IMR-90 (cell line): Measurements from ENCODE around the gene CPN1. TPM values are rescaled to one million over a fixed set of nuclear protein-coding genes. Genes with fewer than 3 reads are reported as not detected.
"Not testable (repeated sequence)": the region's sequence is repeated elsewhere in the genome, so short reads cannot be mapped to it uniquely, and the experiment has no call there.

ENCODE experiments used
- ATAC-seq: fragments of 200-7000 bp; cut with Tn5 transposase; 2 replicates; pipeline ENCODE4 v1.9.1; 2020; ENCODE audit warnings: low read depth, mild to moderate bottlenecking, moderate library complexity
- BruUV-seq: library from RNA; stranded (reverse); fragments of 400-500 nt; replicated peaks from 2 replicates; lab custom pipeline; 2021; lab: Mats Ljungman, UMichigan
- CTCF ChIA-PET: fragments of 300-600 bp; formaldehyde crosslinking; extraction: SDS; loops from one replicate; lab custom pipeline; 2021; ENCODE audit warnings: antibody characterized with exemption; lab: Yijun Ruan, JAX
- POLR2A ChIA-PET: fragments of 300-600 bp; sonication (Branson Sonifier 250); formaldehyde crosslinking; loops from one replicate; lab custom pipeline; 2022; ENCODE audit warnings: antibody characterized with exemption; ENCODE audit not compliant: unreplicated experiment; lab: Charles Lee
- DNase-seq: peaks from one replicate; pipeline ENCODE4 v3.0.0; 2013
- H2AFZ ChIP-seq: replicated peaks from 2 replicates; pipeline ENCODE3; 2013; ENCODE audit warnings: low read length, mild to moderate bottlenecking; ENCODE audit not compliant: poor library complexity
- H2AK5ac ChIP-seq: 2 replicates; pipeline ENCODE4 v1.6.1; 2013; ENCODE audit warnings: low read depth, low read length, inconsistent platforms
- H2AK9ac ChIP-seq: replicated peaks from 2 replicates; pipeline ENCODE3; 2013; ENCODE audit warnings: mild to moderate bottlenecking, low read depth, low read length, moderate library complexity; ENCODE audit not compliant: poor library complexity
- H2BK120ac ChIP-seq: 2 replicates; pipeline ENCODE4 v1.6.1; 2013; ENCODE audit warnings: low read depth, low read length, inconsistent platforms
- H2BK15ac ChIP-seq: 3 replicates; pipeline ENCODE4 v1.6.1; 2013; ENCODE audit warnings: low read depth, low read length, inconsistent platforms
- H2BK20ac ChIP-seq: 2 replicates; pipeline ENCODE4 v1.6.1; 2013; ENCODE audit warnings: low read depth, mild to moderate bottlenecking, inconsistent platforms, low read length, moderate library complexity
- H2BK5ac ChIP-seq: 2 replicates; pipeline ENCODE4 v1.6.1; 2013; ENCODE audit warnings: mild to moderate bottlenecking, low read depth, low read length, inconsistent platforms; ENCODE audit not compliant: poor library complexity, severe bottlenecking
- H3K14ac ChIP-seq: replicated peaks from 2 replicates; pipeline ENCODE4 v1.6.1; 2013; ENCODE audit warnings: low read depth, low read length, inconsistent platforms
- H3K18ac ChIP-seq: 2 replicates; pipeline ENCODE4 v1.6.1; 2013; ENCODE audit warnings: low read depth, low read length, control low read depth
- H3K23ac ChIP-seq: 2 replicates; pipeline ENCODE4 v1.6.1; 2013; ENCODE audit warnings: low read depth, low read length, inconsistent platforms
- H3K27ac ChIP-seq: 2 replicates; pipeline ENCODE4 v1.5.1; 2013; ENCODE audit warnings: mild to moderate bottlenecking, control low read depth, low read length; ENCODE audit not compliant: insufficient read depth
- H3K27me3 ChIP-seq: 2 replicates; pipeline ENCODE4 v1.6.1; 2013; ENCODE audit warnings: low read length; ENCODE audit not compliant: control insufficient read depth, insufficient read depth
- H3K36me3 ChIP-seq: 2 replicates; pipeline ENCODE4 v1.6.1; 2013; ENCODE audit warnings: low read length, mixed read lengths; ENCODE audit not compliant: control insufficient read depth, insufficient read depth
- H3K4ac ChIP-seq: 2 replicates; pipeline ENCODE4 v1.6.1; 2013; ENCODE audit warnings: low read depth, low read length, inconsistent platforms
- H3K4me1 ChIP-seq: 2 replicates; pipeline ENCODE4 v1.6.1; 2013; ENCODE audit warnings: low read length, mixed read lengths; ENCODE audit not compliant: control insufficient read depth, insufficient read depth
- H3K4me2 ChIP-seq: 2 replicates; pipeline ENCODE4 v1.6.1; 2013; ENCODE audit warnings: low read depth, mild to moderate bottlenecking, control low read depth, low read length, moderate library complexity
- H3K4me3 ChIP-seq: 2 replicates; pipeline ENCODE4 v1.5.1; 2013; ENCODE audit warnings: low read depth, mild to moderate bottlenecking, control low read depth, low read length, moderate library complexity; ENCODE audit not compliant: insufficient read depth
- H3K56ac ChIP-seq: 2 replicates; pipeline ENCODE4 v1.6.1; 2013; ENCODE audit warnings: low read length, inconsistent platforms; ENCODE audit not compliant: insufficient read depth; ENCODE audit errors: extremely low read depth
- H3K79me1 ChIP-seq, 2 experiments: 2 replicates each; pipeline ENCODE4 v1.6.1; 2013; ENCODE audit warnings: low read length in 2 of 2, inconsistent platforms in 1 of 2, low read depth in 1 of 2
- H3K9ac ChIP-seq: 2 replicates; pipeline ENCODE4 v1.6.1; 2013; ENCODE audit warnings: low read depth, low read length, control low read depth
- H3K9me1 ChIP-seq: 2 replicates; pipeline ENCODE4 v1.6.1; 2013; ENCODE audit warnings: low read length, inconsistent platforms; ENCODE audit not compliant: insufficient read depth
- H3K9me3 ChIP-seq: 2 replicates; pipeline ENCODE4 v1.6.1; 2013; ENCODE audit warnings: low read length; ENCODE audit not compliant: control insufficient read depth, insufficient read depth
- H4K20me1 ChIP-seq: 2 replicates; pipeline ENCODE4 v1.6.1; 2013; ENCODE audit warnings: low read length, inconsistent platforms; ENCODE audit not compliant: insufficient read depth
- H4K5ac ChIP-seq: 2 replicates; pipeline ENCODE4 v1.6.1; 2013; ENCODE audit warnings: mild to moderate bottlenecking, low read depth, low read length, control low read depth
- H4K8ac ChIP-seq, 2 experiments: 2 replicates each; pipeline ENCODE4 v1.6.1; 2013; ENCODE audit warnings: low read depth in 2 of 2, low read length in 2 of 2, control low read depth in 1 of 2, inconsistent platforms in 1 of 2
- H4K91ac ChIP-seq: 2 replicates; pipeline ENCODE4 v1.6.1; 2013; ENCODE audit warnings: low read depth, low read length, inconsistent platforms; ENCODE audit not compliant: insufficient read depth
- ELK1 ChIP-seq: fragments of 150-350 bp; IDR thresholded peaks from 2 replicates; pipeline ENCODE4 v1.6.1; 2016; ENCODE audit warnings: low read depth, mild to moderate bottlenecking, low read length, moderate library complexity, borderline replicate concordance
- FOS ChIP-seq: fragments of 150-350 bp; IDR thresholded peaks from 2 replicates; pipeline ENCODE4 v1.6.1; 2016; ENCODE audit warnings: low read depth, low read length
- RCOR1 ChIP-seq: IDR thresholded peaks from 2 replicates; pipeline ENCODE4 v1.6.1; 2012; ENCODE audit warnings: mild to moderate bottlenecking, low read length, improper control_type of control experiment; ENCODE audit not compliant: insufficient replicate concordance
- RFX5 ChIP-seq: IDR thresholded peaks from 2 replicates; pipeline ENCODE4 v1.8.0; 2012; ENCODE audit warnings: low read depth, mild to moderate bottlenecking, low read length, moderate library complexity
- WGBS, 2 experiments: methylation state at CpG; one replicate each; pipeline versions ENCODE4 v1.1.5 to v1.1.7; 2013; ENCODE audit warnings: missing lambda C conversion rate in 2 of 2; ENCODE audit not compliant: insufficient read length in 1 of 2; ENCODE audit errors: extremely low coverage in 2 of 2; 5-methylcytosine and 5-hydroxymethylcytosine counted together
- dilution Hi-C: fragments of 300-500 bp; cut with HindIII; formaldehyde crosslinking; loops from one replicate; pipeline ENCODE4 v1.14.3; 2018; ENCODE audit warnings: low sequenced_read_pairs; ENCODE audit not compliant: unreplicated experiment
- in situ Hi-C: fragments of 300-500 bp; cut with MboI; formaldehyde crosslinking; loops from 3 replicates; pipeline ENCODE4 v1.14.3; 2019; ENCODE audit warnings: low sequenced_read_pairs, inconsistent platforms, mixed read lengths
- intact Hi-C: fragments of 100-400 bp; cut with micrococcal nuclease; formaldehyde crosslinking; loops from 2 replicates; pipeline ENCODE4 v1.10.0; 2022
- polyA plus RNA-seq, 3 experiments: library from polyadenylated mRNA; depleted of rRNA; stranded (reverse); fragments of >200 nt; gene quantifications; 2 replicates each; pipeline ENCODE4 v1.2.3, GENCODE V29; 2012; ENCODE audit warnings: low replicate concordance in 1 of 3
- total RNA-seq: library from RNA; depleted of rRNA; stranded (reverse); fragments of >200 nt; gene quantifications from 2 replicates; pipeline ENCODE4 v1.2.3, GENCODE V29; 2012

CPN1 gene
- total and polyA plus RNA-seq, 2 of the 4 experiments (the other 2 are of a cell fraction): not detected

DNA sequence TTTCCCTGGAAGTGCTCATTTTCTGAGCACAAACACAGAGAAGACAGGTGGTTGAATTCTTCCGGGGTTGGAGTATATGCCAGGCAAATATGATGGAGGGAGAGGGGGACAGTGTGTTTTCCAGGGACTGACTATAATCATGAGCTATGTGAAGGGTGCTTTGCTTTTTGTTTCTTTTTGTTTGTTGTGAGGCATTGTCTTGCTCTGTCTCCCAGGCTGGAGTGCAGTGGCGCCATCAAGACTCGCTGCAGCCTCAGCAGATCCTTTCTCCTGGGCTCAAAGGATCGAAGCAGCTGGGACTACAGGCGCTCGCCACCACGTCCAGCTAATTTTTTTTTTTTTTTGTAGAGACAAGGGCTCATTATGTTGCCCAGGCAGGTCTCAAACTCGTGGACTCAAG is 47.3 kb upstream of the CPN1 start:
- ChIA-PET POLR2A (interaction anchor here (0.6 kb wide), 1 partner anchor 550 kb away, joined by 4 read pairs; no protein-coding TSS in a partner anchor), CTCF (interaction anchor here (1.6 kb wide), 1 partner anchor 10 kb away, joined by 11 read pairs; no protein-coding TSS in a partner anchor)
- H2AK5ac ChIP-seq: no peak overlapping the region
- no peak overlapping the region for H2AK9ac ChIP-seq
- H3K4me3 ChIP-seq: no peak overlapping the region
- H3K27me3 ChIP-seq: peaks cover 10% of the 10 kb centered on the region
- H2AFZ ChIP-seq: no peak overlapping the region
- in situ Hi-C loops: no loop called here
- intact Hi-C loops: no loop called here
- H3K9me3 ChIP-seq: no peaks in the 10 kb centered on the region
- H2BK120ac ChIP-seq: no peak overlapping the region
- H3K14ac ChIP-seq: no peak overlapping the region
- H3K9ac ChIP-seq: no peak overlapping the region
- H3K4me2 ChIP-seq: no peak overlapping the region
- ATAC-seq: no peak
- H2BK15ac ChIP-seq: no peak overlapping the region
- H2BK5ac ChIP-seq: no peak overlapping the region
- no TSS peak for BruUV-seq
- H4K20me1 ChIP-seq: no peaks in the 10 kb centered on the region
- no peak overlapping the region for H4K5ac ChIP-seq
- H3K27ac ChIP-seq: no peak overlapping the region
- H3K18ac ChIP-seq: no peak overlapping the region
- H3K56ac ChIP-seq: no peak overlapping the region
- H3K79me1 ChIP-seq: no peaks in the 10 kb centered on the region
- H3K4me1 ChIP-seq: no peaks in the 10 kb centered on the region
- WGBS, 2 experiments: 53% methylated on average over 5 of the region's 8 CpGs; no CpG with 5 or more reads in 1 of the 2 experiments
- no peaks in the 10 kb centered on the region for H3K36me3 ChIP-seq
- H2BK20ac ChIP-seq: no peak overlapping the region
- TF ChIP-seq RFX5 (no peak), ELK1 (no peak), RCOR1 (no peak), FOS (no peak)
- DNase-seq: no peak
- no peak overlapping the region for H3K23ac ChIP-seq
- dilution Hi-C loops: no loop called here
- H3K4ac ChIP-seq: no peak overlapping the region
- no peaks in the 10 kb centered on the region for H3K9me1 ChIP-seq
- no peak overlapping the region for H4K91ac ChIP-seq
- H4K8ac ChIP-seq: no peak overlapping the region

- H2BK5ac ChIP-seq, H4K8ac ChIP-seq, H3K4me1 ChIP-seq, H4K5ac ChIP-seq, H3K9me1 ChIP-seq, intact Hi-C loops, H3K9me3 ChIP-seq, H2BK20ac ChIP-seq, CTCF ChIA-PET, H3K79me1 ChIP-seq, H3K4me2 ChIP-seq, H3K56ac ChIP-seq, H3K36me3 ChIP-seq, H2AK9ac ChIP-seq, H3K9ac ChIP-seq, H2AFZ ChIP-seq, POLR2A ChIA-PET, in situ Hi-C loops, H2AK5ac ChIP-seq, H3K4me3 ChIP-seq, DNase-seq, dilution Hi-C loops, H3K27ac ChIP-seq, H3K4ac ChIP-seq, H4K91ac ChIP-seq, H3K18ac ChIP-seq, H3K14ac ChIP-seq, H3K23ac ChIP-seq, ATAC-seq, BruUV-seq, H4K20me1 ChIP-seq, H2BK120ac ChIP-seq, H2BK15ac ChIP-seq: not testable (repeated sequence)
- WGBS, 2 experiments: no CpG with 5 or more reads among the region's 2 CpGs
- peaks cover 13% of the 10 kb centered on the region for H3K27me3 ChIP-seq
Observed at GRCh38 chr10:100125335-100125734, 43.7 kb upstream of the CPN1 start.
